OCI-LY7 (cell line): ENCODE measurements around the gene CNPPD1. TPM values are rescaled to one million over a fixed set of nuclear protein-coding genes. Genes with fewer than 3 reads are reported as not detected.

Source experiments
- BruUV-seq: library from RNA; stranded (reverse); fragments of 400-500 nt; replicated peaks from 2 replicates; lab custom pipeline; 2021; lab: Mats Ljungman, UMichigan
- CTCF ChIA-PET: fragments of 300-600 bp; sonication (Branson Sonifier 250); formaldehyde crosslinking; loops from one replicate; lab custom pipeline; 2022; ENCODE audit warnings: antibody characterized with exemption; ENCODE audit not compliant: unreplicated experiment; lab: Charles Lee
- POLR2A ChIA-PET: fragments of 300-600 bp; sonication (Branson Sonifier 250); formaldehyde crosslinking; loops from one replicate; lab custom pipeline; 2022; ENCODE audit warnings: antibody characterized with exemption; lab: Charles Lee
- DNase-seq: peaks from one replicate; pipeline ENCODE4 v3.0.0-alpha.2; 2015; ENCODE audit warnings: low spot score
- H2AFZ ChIP-seq: fragments of 200-600 bp; sonication (generic), shearing (Covaris generic); 2 replicates; pipeline ENCODE4 v1.6.1; 2014; ENCODE audit warnings: mild to moderate bottlenecking, antibody characterized with exemption, low read length, moderate library complexity
- H3K27ac ChIP-seq: fragments of 200-600 bp; sonication (generic); 2 replicates; pipeline ENCODE4 v1.5.1; 2014; ENCODE audit warnings: mixed run types, low read depth, mild to moderate bottlenecking, moderate library complexity, low read length, inconsistent platforms; ENCODE audit not compliant: poor library complexity, severe bottlenecking
- H3K36me3 ChIP-seq: fragments of 200-600 bp; sonication (generic); 2 replicates; pipeline ENCODE4 v1.6.1; 2014; ENCODE audit warnings: mild to moderate bottlenecking, antibody characterized with exemption, low read length, moderate library complexity, mixed read lengths; ENCODE audit not compliant: insufficient read depth
- H3K4me1 ChIP-seq: fragments of 200-600 bp; sonication (generic); 2 replicates; pipeline ENCODE4 v1.5.1; 2014; ENCODE audit warnings: mild to moderate bottlenecking, low read length; ENCODE audit not compliant: insufficient read depth, poor library complexity, severe bottlenecking
- H3K4me2 ChIP-seq: fragments of 200-600 bp; sonication (generic); 2 replicates; pipeline ENCODE4 v1.6.1; 2014; ENCODE audit warnings: mild to moderate bottlenecking, low read length
- H3K4me3 ChIP-seq: fragments of 200-600 bp; sonication (generic); 2 replicates; pipeline ENCODE4 v1.5.1; 2014; ENCODE audit warnings: mild to moderate bottlenecking, low read depth, low read length; ENCODE audit not compliant: poor library complexity, severe bottlenecking
- H3K79me2 ChIP-seq: fragments of 200-600 bp; sonication (generic); 2 replicates; pipeline ENCODE4 v1.6.1; 2016; ENCODE audit warnings: low read depth, mild to moderate bottlenecking, low read length, moderate library complexity, mixed read lengths; ENCODE audit not compliant: insufficient read depth
- H3K9me2 ChIP-seq: fragments of 200-600 bp; sonication (generic); 2 replicates; pipeline ENCODE4 v1.6.1; 2016; ENCODE audit warnings: mild to moderate bottlenecking, low read length, mixed read lengths; ENCODE audit not compliant: insufficient read depth
- H3K9me3 ChIP-seq: fragments of 200-600 bp; sonication (generic); 2 replicates; pipeline ENCODE4 v1.6.1; 2014; ENCODE audit warnings: mild to moderate bottlenecking, mixed run types, low read length, mixed read lengths
- H4K20me1 ChIP-seq: fragments of 200-600 bp; sonication (generic); 2 replicates; pipeline ENCODE4 v1.6.1; 2014; ENCODE audit warnings: mild to moderate bottlenecking, antibody characterized with exemption, low read length, moderate library complexity, mixed read lengths; ENCODE audit not compliant: insufficient read depth
- EZH2phosphoT487 ChIP-seq: fragments of 200-600 bp; sonication (generic); IDR thresholded peaks from 2 replicates; pipeline ENCODE4 v1.6.1; 2018; ENCODE audit warnings: low read depth, borderline replicate concordance, mild to moderate bottlenecking, mixed run types, antibody characterized with exemption, low read length, moderate library complexity, mixed read lengths
- intact Hi-C: fragments of 100-400 bp; cut with micrococcal nuclease; formaldehyde crosslinking; loops from one replicate; pipeline ENCODE4 v1.10.0; 2022; ENCODE audit not compliant: unreplicated experiment
- total RNA-seq, 2 experiments: library from RNA; depleted of rRNA in 1 of 2; stranded (reverse); fragments of >200 nt in 1 of 2; shearing (Covaris generic) in 1 of 2; gene quantifications; 2 replicates each; pipeline ENCODE4 v1.2.3, GENCODE V29; 2014 to 2022
- TF ChIP-seq, protein P1 (sequence below): fragments of 200-600 bp; sonication (generic); conservative IDR thresholded peaks from 2 replicates; pipeline ENCODE4 v1.5.1; 2014; ENCODE audit warnings: mild to moderate bottlenecking, antibody characterized with exemption, low read length, moderate library complexity, mixed read lengths

CNPPD1 gene
- total RNA-seq, 2 experiments from 2014 or later, result 39.2 to 68.2 TPM

DNA sequence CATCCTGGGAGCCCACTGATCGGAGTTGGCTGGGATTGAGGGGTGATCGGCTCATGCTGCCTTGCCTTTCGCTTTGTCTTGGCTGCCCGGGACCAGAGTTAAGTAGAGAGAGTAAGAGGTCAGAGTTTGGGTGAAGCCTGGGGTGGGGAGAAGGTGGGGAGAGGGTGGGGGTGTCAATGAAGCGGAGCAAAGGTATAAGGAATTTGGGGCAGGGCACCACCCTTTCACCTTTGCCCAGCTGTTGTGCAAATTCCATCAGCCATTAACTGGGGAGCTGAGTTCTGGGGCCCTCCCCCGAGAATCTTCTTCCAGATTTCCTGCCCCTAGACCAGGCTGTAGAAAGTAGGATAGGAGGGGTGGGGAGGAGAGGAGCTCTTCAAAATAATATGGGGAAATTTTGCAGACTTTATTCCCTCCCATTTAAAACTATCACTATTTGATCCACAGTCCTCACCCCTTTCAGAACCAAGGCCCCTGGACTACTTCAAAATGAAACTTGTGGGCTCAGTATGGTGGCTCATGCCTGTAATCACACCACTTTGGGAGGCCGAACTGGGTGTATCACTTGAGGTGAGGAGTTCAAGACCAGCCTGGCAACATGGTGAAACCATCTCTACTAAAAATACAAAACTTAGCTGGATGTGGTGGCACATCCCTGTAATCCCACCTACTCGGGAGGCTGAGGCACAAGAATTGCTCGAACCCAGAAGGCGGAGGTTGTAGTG is 6.6 kb downstream of the CNPPD1 start, which contains the start of gene SLC23A3:
Gene SLC23A3, minus strand, starts transcription at position 100 of the 725 bp plus-strand sequence. Its CDS starts 45 bp downstream, at position 55.
- no peaks in the 10 kb centered on the region for H3K4me1 ChIP-seq
- H3K4me2 ChIP-seq, result no peak within 1 kb of the TSS
- no peaks in the 10 kb centered on the region for H3K79me2 ChIP-seq
- ChIA-PET CTCF (no interaction called here), POLR2A (no interaction called here)
- no peak within 1 kb of the TSS for H3K27ac ChIP-seq
- no TSS peak for BruUV-seq
- no peaks in the 10 kb centered on the region for H4K20me1 ChIP-seq
- no peak for DNase-seq
- H3K9me2 ChIP-seq, result no peaks in the 10 kb centered on the region
- H3K4me3 ChIP-seq, result no peak within 1 kb of the TSS
- no peaks in the 10 kb centered on the region for H3K9me3 ChIP-seq
- intact Hi-C loops, result no loop called here
- no peak within 1 kb of the TSS for H2AFZ ChIP-seq
- TF ChIP-seq EZH2phosphoT487, result no peak
- TF ChIP-seq, protein P1, sequence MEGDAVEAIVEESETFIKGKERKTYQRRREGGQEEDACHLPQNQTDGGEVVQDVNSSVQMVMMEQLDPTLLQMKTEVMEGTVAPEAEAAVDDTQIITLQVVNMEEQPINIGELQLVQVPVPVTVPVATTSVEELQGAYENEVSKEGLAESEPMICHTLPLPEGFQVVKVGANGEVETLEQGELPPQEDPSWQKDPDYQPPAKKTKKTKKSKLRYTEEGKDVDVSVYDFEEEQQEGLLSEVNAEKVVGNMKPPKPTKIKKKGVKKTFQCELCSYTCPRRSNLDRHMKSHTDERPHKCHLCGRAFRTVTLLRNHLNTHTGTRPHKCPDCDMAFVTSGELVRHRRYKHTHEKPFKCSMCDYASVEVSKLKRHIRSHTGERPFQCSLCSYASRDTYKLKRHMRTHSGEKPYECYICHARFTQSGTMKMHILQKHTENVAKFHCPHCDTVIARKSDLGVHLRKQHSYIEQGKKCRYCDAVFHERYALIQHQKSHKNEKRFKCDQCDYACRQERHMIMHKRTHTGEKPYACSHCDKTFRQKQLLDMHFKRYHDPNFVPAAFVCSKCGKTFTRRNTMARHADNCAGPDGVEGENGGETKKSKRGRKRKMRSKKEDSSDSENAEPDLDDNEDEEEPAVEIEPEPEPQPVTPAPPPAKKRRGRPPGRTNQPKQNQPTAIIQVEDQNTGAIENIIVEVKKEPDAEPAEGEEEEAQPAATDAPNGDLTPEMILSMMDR, result no peak
- peaks cover 49% of the 10 kb centered on the region for H3K36me3 ChIP-seq

DNA sequence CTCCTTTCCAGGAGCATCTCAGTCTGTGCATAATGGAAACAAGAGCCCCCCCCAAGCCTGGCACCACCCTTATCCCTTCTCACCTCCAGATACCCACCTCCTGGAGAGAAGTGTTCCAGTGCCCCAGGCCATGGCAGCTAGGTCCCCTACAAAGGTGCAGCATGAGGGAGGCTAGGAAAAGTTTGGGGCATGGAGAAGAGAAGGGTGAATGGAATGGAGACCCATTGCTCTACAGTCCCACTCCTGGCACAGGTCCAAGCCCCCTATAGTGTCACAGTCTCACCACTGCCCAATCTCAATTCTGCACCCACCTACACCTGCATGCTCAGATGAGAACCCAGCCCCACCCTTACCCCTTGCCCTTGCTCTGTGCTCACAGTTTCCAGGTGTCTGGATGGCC is 7.8 kb downstream of the CNPPD1 start:
- H4K20me1 ChIP-seq, result no peaks in the 10 kb centered on the region
- H3K9me2 ChIP-seq, result no peaks in the 10 kb centered on the region
- ChIA-PET CTCF (no interaction called here), POLR2A (no interaction called here)
- TF ChIP-seq, protein P1, result no peak
- TF ChIP-seq EZH2phosphoT487, result no peak
- BruUV-seq, result no TSS peak
- DNase-seq, result no peak
- H3K4me2 ChIP-seq, result no peak overlapping the region
- no peak overlapping the region for H3K27ac ChIP-seq
- no peak overlapping the region for H2AFZ ChIP-seq
- H3K4me3 ChIP-seq, result no peak overlapping the region
- no peaks in the 10 kb centered on the region for H3K4me1 ChIP-seq
- H3K9me3 ChIP-seq, result no peaks in the 10 kb centered on the region
- peaks cover 38% of the 10 kb centered on the region for H3K36me3 ChIP-seq
- no peaks in the 10 kb centered on the region for H3K79me2 ChIP-seq
- intact Hi-C loops, result no loop called here

DNA sequence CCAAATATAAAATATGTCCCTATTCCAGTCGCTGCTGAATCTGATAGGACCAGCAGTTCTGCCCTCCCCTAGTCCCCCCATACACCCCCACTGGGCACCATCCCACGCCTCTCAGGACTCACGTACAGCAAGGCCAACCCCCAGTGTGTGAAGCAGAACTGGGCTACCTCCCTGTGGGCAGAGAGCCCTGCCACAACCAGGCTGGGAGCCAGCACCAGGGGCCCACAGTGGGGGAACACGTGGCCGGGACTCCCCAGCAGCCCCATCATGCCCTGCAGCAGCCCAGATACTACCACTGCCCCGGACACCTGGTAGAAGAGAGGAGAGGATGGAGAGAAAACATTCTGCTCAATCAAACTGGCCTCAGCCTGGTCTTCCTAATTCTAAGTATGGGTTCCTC is 8.2 kb downstream of the CNPPD1 start:
- no peak for DNase-seq
- Histone ChIP-seq H3K36me3 (peaks cover 34% of the 10 kb centered on the region), H3K9me3 (no peaks in the 10 kb centered on the region), H3K27ac (no peak overlapping the region), H2AFZ (no peak overlapping the region), H3K79me2 (no peaks in the 10 kb centered on the region), H3K9me2 (no peaks in the 10 kb centered on the region), H3K4me2 (no peak overlapping the region), H4K20me1 (no peaks in the 10 kb centered on the region), H3K4me1 (no peaks in the 10 kb centered on the region), H3K4me3 (no peak overlapping the region)
- no TSS peak for BruUV-seq
- TF ChIP-seq, protein P1, result no peak
- no peak for TF ChIP-seq EZH2phosphoT487
- CTCF ChIA-PET, result no interaction called here
- POLR2A ChIA-PET, result no interaction called here
- intact Hi-C loops, result no loop called here
